ES-I3 (cell line): ENCODE measurements around the gene FAP.

ENCODE experiments used
- H3K36me3 ChIP-seq: 2 replicates; pipeline ENCODE4 v1.6.1; 2013; ENCODE audit warnings: mild to moderate bottlenecking, low read length, control low read depth, moderate library complexity; ENCODE audit not compliant: insufficient read depth
- H3K4me1 ChIP-seq: 2 replicates; pipeline ENCODE4 v1.6.1; 2013; ENCODE audit warnings: mild to moderate bottlenecking, control low read depth, low read length; ENCODE audit not compliant: insufficient read depth
- H3K9ac ChIP-seq: 2 replicates; pipeline ENCODE4 v1.6.1; 2013; ENCODE audit warnings: low read depth, mild to moderate bottlenecking, low read length, moderate library complexity
- H3K9me3 ChIP-seq: 2 replicates; pipeline ENCODE4 v1.6.1; 2013; ENCODE audit warnings: mild to moderate bottlenecking, low read length, moderate library complexity; ENCODE audit not compliant: control insufficient read depth, insufficient read depth

FAP gene

GRCh38 chr2:162153608-162154224 is 89.5 kb downstream of the FAP start:
- Histone ChIP-seq H3K36me3 (no peaks in the 10 kb centered on the region), H3K4me1 (peaks cover 10% of the 10 kb centered on the region), H3K9ac (no peak overlapping the region), H3K9me3 (no peaks in the 10 kb centered on the region)

DNA sequence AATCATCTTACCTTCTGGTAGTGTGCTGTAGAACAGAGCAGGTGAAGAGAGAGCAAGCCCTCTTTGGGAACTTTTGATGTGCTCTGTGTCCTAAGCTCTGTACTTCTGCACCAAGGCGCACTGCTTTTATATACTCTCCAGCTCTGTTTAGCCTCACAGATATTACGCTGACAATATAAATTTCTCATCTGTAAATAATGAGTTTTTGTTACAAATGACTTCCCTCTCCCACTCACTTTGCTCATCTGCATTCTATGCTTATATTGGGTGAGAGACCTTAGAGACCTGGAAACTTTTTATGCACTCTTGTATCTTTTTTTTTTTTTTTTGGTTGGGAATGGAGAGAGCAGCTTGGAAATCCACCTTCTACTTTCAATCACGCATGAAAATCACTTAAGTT is 91.1 kb downstream of the FAP start, which contains the start of gene GCG:
Gene GCG, minus strand, starts transcription at position 101 of the 400 bp plus-strand sequence. CDS start 3,069 bp downstream, outside the sequence.
- Histone ChIP-seq H3K36me3 (no peaks in the 10 kb centered on the region), H3K4me1 (peaks cover 10% of the 10 kb centered on the region), H3K9ac (no peak within 1 kb of the TSS), H3K9me3 (no peaks in the 10 kb centered on the region)

DNA sequence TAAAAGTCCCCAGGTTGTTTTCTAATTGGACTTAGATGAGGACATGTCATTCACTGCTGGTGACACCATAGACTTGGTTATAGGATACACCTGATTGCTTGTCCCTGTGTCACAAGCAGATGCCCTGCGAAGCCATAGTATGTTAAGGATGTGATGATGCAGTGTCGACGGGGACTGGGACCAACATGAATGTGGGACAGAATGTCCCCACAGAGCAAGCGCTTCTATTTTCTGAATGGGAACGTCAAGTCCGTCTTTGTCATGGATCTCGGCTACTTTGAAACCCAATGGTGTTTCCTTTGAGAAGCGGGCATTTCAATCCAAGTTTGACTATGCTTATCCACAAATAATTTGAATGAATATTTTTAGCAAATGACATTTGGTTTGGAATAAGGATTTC is 93.3 kb downstream of the FAP start:
- no peaks in the 10 kb centered on the region for H3K36me3 ChIP-seq
- no peak overlapping the region for H3K9ac ChIP-seq
- H3K4me1 ChIP-seq, result peaks cover 10% of the 10 kb centered on the region
- no peaks in the 10 kb centered on the region for H3K9me3 ChIP-seq

DNA sequence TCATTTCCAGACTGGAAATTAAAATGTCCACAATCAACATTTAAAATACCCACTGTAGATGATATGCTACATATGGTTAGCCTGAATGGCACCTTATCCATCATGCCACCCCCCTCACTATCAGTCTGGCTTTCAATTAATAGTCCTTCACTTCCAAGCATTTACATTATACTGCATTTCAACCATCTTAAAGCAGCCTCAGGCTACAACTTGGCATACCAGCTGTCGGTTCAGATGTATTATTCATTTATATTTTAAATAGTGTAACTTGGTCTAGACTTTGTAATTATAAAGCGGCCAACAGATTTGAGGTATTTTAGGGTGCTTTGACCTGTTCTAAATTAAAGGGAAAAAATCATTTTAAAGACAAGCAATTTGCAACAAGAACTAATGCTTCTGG is 93.8 kb downstream of the FAP start:
- Histone ChIP-seq H3K4me1 (peaks cover 10% of the 10 kb centered on the region), H3K9me3 (no peaks in the 10 kb centered on the region), H3K9ac (no peak overlapping the region), H3K36me3 (no peaks in the 10 kb centered on the region)

DNA sequence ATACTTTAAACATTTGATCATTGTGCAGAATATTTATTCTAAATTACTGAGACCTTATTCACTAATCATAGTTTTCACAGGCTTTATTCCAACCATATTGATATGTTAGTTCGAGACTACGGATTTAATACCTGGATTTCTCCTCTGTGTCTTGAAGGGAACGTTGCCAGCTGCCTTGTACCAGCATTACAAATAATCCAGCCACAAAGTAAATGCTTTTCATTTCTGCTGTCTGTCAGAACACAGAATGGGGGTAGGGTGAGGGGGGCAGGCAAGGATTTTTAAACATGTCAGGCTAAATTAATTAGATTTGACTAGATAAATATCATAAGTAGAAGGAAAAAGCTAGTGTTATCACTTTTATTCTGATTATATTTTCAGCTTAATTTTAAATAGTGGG is 94.3 kb downstream of the FAP start:
- Histone ChIP-seq H3K36me3 (no peaks in the 10 kb centered on the region), H3K9me3 (no peaks in the 10 kb centered on the region), H3K9ac (no peak overlapping the region), H3K4me1 (peaks cover 10% of the 10 kb centered on the region)

DNA sequence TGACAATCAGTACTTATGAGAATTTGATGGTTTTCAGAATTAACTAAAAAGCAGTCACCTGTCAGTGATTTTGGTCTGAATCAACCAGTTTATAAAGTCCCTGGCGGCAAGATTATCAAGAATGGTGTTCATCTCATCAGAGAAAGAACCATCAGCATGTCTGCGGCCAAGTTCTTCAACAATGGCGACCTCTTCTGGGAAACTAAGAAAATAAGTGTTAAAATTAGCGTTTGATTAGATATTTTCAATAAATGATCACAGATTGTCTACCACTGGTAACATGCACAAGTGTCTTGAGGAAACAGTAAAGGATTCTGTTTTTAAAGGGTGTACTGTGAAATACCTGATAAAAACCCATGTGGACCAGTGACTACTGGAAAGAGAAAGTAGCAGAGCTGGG is 99.3 kb downstream of the FAP start:
- H3K36me3 ChIP-seq, result no peaks in the 10 kb centered on the region
- H3K9me3 ChIP-seq, result no peaks in the 10 kb centered on the region
- H3K9ac ChIP-seq, result no peak overlapping the region
- H3K4me1 ChIP-seq, result no peaks in the 10 kb centered on the region

- H3K9me3 ChIP-seq, result no peaks in the 10 kb centered on the region
- no peak overlapping the region for H3K9ac ChIP-seq
- H3K36me3 ChIP-seq, result no peaks in the 10 kb centered on the region
- H3K4me1 ChIP-seq, result no peaks in the 10 kb centered on the region
Observed at GRCh38 chr2:162138310-162138709, 104.9 kb downstream of the FAP start.

- Histone ChIP-seq H3K9ac (no peak overlapping the region), H3K9me3 (no peaks in the 10 kb centered on the region), H3K36me3 (no peaks in the 10 kb centered on the region), H3K4me1 (peaks cover 2% of the 10 kb centered on the region; the same call in 1 of the 2 replicates)
Observed at GRCh38 chr2:162127422-162127821, 115.8 kb downstream of the FAP start.

- H3K36me3 ChIP-seq, result no peaks in the 10 kb centered on the region
- no peaks in the 10 kb centered on the region for H3K9me3 ChIP-seq
- no peak overlapping the region for H3K9ac ChIP-seq
- peaks cover 2% of the 10 kb centered on the region; the same call in 1 of the 2 replicates for H3K4me1 ChIP-seq
Observed at GRCh38 chr2:162126527-162126926, 116.7 kb downstream of the FAP start.

DNA sequence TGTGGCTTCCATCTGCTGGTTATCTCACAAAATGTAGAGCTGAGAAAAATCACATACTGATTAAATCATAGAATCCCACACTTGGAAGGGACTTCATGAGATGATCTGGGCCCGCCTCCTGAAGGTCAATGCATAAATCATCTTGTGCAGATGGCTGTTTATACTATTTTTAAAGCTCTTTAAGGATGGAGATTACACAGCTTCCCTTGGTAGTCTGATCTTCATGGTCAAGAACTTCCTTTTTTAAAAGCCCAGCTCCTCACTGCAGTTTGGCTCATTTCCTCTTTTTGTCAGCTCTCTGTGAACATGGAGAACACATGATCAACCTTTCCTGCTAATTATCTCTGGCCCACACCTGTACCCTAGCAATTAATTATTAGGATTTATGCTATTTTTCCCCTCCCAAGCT is 117.1 kb downstream of the FAP start:
- Histone ChIP-seq H3K36me3 (no peaks in the 10 kb centered on the region), H3K4me1 (peaks cover 2% of the 10 kb centered on the region; the same call in 1 of the 2 replicates), H3K9ac (no peak overlapping the region)

GRCh38 chr2:162125138-162125537 is 118.1 kb downstream of the FAP start:
- no peak overlapping the region for H3K9ac ChIP-seq
- peaks cover 2% of the 10 kb centered on the region; the same call in 1 of the 2 replicates for H3K4me1 ChIP-seq
- no peaks in the 10 kb centered on the region for H3K9me3 ChIP-seq
- no peaks in the 10 kb centered on the region for H3K36me3 ChIP-seq

More for the DNA sequence above, 117.1 kb downstream of the FAP start:
- H3K9me3 ChIP-seq, result no peaks in the 10 kb centered on the region

DNA sequence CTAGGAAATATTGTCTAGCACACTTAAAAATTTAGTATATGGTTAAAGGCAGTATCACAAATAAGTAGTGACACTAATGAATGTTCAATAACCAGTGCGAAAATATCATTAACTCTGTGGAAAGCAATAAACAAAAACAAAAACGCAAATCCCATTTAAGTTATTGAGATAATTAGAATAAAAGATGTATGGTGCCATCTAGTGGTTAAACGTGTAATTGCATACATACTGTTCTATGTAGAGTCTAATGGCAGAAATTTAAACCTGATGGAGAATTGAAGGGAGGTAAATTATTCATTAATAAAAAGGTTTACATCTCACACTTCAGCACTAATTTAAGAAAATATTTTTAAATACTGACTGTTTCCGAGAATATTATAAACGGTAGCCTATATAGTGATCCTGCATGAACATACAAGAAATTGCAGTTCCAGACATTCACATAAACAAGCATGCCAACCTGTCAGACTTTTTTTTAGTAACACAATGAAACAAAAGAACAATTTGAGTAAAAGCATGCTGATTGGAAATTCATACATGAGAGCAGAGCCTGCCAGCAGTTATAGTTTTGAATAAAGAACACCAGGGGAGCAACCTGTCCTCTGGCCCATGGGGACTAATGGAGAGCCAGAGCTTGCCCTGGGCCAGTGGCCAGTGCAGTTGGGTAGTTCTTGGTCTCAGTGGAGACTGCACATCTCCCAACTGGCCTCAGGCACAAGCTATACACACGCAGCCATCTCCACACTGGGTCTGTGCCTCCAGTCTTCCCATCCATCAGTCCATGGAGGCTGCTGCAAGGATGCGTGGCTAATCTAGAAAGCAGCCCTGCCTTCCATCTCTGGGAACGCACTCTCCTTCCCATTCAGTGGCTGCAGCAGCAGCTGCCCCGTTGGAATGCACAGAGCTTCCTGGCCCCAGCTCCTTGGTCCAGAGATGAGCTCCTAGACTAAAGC is 119.2 kb downstream of the FAP start:
- H3K36me3 ChIP-seq, result no peaks in the 10 kb centered on the region
- H3K9me3 ChIP-seq, result no peaks in the 10 kb centered on the region
- peaks cover 2% of the 10 kb centered on the region; the same call in 1 of the 2 replicates for H3K4me1 ChIP-seq
- H3K9ac ChIP-seq, result no peak overlapping the region
